HG03095 (cell line): Measurements from ENCODE around the gene MAP3K12.
"Not testable (repeated sequence)": the region's sequence is repeated elsewhere in the genome, so short reads cannot be mapped to it uniquely, and the experiment has no call there.

ENCODE experiments used
- ATAC-seq: cut with Tn5 transposase; IDR thresholded peaks from one replicate; pipeline ENCODE4 v1.9.1; 2021; ENCODE audit warnings: moderate library complexity; ENCODE audit not compliant: unreplicated experiment

Gene MAP3K12

DNA sequence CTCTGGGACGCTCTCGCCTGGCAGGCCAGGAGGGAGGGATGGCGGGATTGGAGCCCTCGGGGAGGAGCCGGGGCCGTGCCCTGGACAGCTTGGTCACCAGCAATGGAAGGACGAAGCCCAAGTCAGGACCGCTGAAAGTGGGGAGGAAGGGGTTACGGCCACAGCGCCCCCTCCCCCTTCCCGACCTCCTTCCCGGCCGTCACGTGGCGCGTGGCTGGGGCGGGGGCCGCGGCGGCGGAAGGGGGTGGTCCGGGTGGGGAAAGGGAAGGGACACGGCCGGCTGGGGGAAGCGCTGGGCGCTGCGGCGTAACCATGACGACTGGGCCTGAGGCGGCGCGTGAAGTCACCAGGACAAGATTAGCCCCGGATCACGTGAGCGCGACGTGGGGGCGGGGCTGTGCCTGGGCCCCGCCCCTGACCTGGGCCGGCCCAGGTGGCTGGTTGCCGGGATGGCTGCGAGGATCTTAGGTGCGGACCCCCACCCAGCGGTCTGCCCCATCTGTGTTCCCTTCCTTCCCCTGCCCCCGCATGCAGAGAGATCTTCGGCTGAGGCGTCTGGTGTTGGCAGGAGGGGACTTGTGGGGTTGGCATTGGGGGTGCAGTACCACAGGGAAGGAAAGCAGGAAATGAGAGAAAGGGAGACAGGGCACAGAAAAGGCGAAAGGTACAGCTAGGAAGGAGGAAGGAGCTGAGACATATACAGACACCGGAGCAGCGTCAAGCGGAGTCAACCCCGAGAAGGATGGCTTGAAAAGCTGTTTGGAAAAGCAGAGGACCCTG lies 6.2 kb downstream of the MAP3K12 start:
- ATAC-seq = peak; percentile 92

GRCh38 chr12:53492188-53492587 lies 7.1 kb downstream of the MAP3K12 start:
- ATAC-seq = no peak

DNA sequence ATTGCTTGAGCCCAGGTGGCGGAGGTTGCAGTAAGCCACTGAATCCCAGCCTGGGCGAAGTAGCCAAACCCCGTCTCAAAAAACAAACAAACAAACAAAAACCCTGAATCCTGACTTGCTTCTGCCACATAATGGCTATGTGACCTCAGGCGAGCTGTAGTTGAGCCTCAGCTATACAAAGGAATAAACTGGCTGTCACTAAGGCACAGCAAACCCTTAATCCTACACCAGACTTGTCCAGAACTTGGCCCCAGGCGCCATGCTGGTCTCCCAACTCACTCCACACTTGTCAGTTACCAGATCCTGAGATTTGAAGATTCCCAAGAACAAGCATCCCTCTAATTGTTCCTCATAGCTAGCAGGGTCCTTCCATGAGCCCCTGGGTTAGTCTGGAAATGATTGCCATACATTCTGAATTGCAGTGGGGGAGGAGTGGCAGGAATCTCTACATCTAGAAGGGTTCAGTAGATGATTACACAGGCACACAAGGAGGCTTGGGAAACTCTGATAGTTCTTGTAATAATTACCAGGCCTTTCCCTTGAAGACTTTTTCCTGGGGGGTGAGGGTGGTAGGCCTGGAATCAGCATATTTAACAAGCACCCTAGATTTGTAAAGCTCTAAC lies 9.9 kb downstream of the MAP3K12 start:
- no peak for ATAC-seq

- ATAC-seq = no peak
Measured at GRCh38 chr12:53486736-53487487, 12.3 kb downstream of the MAP3K12 start.

- ATAC-seq = no peak
Measured at GRCh38 chr12:53485955-53486735, 13.1 kb downstream of the MAP3K12 start.

DNA sequence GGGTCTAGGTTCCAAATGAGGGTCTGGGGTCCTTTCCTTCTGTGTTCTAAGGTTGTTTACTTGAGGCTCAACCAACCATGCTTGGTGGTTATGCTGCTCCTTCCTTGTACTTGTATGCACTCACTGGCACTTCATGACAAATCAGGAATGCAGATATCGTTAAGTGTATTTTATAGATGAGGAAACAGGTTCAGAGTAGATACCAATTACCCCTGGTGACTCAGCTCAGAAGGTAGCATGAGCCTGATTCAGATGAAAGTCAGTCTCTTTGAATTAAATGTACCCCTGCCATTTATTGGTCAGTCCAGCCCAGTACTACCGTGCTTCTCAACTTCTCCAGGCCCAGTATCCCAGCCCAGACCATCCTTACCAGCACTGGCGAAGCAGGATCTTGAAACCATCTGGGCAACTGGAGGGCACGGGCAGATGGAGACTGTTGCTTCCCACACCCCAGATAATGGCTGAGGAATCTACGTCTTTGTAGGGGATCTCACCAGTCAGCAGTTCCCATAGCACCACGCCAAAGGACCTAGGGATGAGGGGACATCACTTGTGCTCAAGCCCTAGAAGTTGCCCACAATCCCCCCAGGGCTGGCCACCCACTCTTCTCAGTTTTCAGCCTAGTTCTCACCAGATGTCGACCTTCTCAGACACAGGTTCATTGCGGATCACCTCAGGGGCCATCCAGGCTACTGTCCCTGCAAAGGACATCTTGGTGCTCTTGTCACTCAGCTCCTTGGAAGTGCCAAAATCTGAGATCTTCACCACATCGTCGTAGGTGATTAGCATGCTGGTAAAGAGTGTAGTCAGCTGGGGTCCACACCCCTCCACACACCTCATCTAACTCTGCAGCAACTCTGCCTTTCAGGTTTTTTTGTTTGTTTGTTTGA lies 14.3 kb downstream of the MAP3K12 start:
- no peak for ATAC-seq

GRCh38 chr12:53483979-53484377 lies 15.3 kb downstream of the MAP3K12 start:
- ATAC-seq = no peak

DNA sequence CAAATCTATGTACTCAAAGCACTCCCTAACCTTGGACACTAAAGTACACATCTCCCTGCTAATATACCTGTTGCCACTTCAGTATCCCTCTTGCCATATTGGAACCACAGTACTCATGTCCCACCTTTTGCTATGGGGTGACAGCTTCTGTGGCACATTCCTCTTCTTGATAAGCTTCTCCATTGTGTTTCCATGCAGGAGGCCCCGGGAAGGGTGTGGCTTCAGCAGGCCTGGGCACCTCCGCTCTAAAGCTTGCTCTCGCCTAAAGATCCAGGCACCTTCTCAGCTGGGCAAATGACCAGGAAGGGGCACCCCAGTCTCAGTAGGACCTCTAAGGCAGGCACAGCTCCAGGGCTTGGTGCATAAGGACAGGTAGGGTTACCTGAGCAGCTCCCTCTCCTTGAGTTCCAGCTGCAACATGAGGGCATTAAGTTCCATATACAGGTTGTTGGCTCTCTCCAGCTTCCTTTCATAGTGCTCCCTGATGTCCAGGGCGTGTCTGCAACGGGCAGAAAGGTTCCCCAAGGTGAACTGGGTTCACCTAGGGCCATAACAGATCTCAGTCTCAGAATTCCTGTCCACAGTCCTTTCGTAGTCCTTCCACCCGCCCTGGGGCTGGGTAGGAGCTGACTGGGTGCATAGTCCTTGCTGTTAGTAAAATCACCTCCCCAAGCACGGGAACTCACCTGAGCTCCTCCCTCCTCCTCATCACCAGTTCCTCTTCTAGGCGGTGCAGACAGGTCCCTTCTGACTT lies 15.9 kb downstream of the MAP3K12 start:
- no peak for ATAC-seq

DNA sequence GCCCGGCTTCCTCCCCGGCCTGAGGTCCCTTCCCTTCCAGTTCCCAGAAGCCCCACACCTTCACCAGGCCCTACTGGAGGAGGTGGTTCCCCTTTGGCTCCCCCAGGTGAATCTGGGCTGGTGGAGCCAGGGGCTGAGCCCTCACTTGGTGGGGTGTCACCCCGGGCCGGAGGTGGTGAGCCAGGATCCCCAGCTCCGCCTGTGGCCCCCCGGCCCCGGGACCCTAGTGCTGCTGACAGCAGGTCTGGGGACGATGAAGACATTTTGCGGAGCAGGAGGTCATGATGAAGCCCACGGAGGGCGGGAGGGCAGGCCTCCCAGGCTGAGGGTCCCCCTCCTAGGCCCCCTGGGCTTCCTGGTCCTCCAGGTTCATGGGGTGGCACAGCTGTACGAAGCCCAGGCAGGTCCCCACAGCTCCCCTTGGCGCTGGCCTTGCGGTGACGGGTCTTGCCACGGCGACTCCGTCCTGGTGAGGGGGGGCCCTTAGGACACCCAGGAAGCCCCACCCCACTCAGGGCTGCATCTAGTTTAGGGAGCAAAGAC lies 16.6 kb downstream of the MAP3K12 start:
- no peak for ATAC-seq

- no peak for ATAC-seq
Measured at GRCh38 chr12:53481939-53482586, 17.2 kb downstream of the MAP3K12 start.

GRCh38 chr12:53481458-53481857 lies 17.8 kb downstream of the MAP3K12 start:
- not testable (repeated sequence) for ATAC-seq

GRCh38 chr12:53480491-53481442 lies 18.5 kb downstream of the MAP3K12 start:
- no peak for ATAC-seq

DNA sequence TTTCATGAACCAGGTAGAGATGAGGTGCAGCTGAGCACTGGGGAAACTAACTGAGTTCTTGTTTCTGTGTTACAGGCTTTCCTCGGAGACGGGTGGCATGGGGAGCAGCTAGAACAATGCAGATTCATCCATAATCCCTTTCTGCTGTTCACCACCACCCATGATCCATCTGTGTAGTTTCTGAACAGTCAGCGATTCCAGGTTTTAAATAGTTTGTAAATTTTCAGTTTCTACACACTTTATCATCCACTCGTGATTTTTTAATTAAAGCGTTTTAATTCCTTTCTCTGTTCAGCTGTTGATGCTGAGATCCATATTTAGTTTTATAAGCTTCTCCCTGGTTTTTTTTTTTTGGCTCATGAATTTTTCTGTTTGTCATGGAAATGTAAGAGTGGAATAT lies 19.9 kb downstream of the MAP3K12 start:
- ATAC-seq = no peak

DNA sequence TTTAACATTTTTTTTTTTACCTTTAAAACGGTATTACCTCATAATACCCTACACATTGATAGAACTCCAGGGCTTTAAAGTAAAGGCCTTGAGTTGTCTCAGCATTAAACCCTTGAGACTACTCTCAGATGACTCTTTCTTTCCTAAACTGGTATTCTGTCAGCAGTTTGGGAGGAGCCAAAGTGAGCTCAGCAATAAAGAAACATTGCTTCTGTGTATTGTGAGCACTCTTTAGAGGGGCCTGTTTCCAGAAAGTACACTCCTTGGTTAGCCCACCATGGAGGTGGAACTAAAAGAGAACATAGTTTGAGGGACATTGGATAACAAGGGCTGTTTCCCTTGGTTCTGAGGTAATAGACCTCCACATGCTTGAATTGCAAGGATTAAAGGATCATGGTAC lies 20.4 kb downstream of the MAP3K12 start:
- ATAC-seq = no peak

DNA sequence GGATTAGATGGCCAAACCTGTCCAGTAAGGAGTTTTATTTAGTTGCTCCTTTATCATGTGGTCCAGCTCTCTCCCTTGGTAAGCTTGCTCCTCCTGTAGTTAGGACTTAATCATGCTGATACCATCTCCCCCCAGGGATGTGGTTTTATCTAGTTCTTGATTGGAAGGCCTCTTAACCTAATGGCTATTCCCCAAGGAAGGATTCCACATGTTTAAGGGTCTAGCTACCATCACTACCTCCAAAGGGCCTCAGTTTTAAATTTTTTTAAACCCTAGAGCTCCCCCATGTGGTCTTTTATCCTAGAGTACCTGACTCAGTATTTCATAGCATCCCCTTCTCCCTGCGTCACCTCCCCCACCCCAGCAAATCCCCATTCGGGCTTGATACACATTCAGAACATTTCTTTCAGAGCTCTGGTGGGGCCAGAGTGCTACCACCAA lies 22.5 kb downstream of the MAP3K12 start:
- no peak for ATAC-seq

GRCh38 chr12:53474819-53475218 lies 24.4 kb downstream of the MAP3K12 start:
- no peak for ATAC-seq

DNA sequence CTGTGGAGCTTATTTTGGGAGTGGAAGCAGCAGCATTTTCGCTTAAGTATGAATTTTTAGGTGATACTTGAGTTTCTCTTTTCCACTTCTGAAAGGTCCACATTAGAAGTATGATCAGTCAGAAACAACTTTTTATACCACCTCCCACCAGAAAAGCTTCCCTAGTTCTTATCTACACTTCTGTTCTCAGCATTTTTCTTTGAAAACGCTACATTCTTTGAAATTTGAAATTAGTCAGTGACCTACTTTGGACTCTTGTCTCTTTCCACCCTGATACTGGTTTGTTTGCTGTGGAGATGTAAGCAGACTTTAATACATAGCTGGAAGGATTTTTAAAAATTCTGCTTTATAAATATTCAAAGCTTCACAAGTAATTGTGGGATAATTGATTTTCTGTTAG lies 25.2 kb downstream of the MAP3K12 start:
- no peak for ATAC-seq
